GM10266 (cell line): Measurements from ENCODE around the gene EZH2.

ENCODE experiments used
- DNase-seq: peaks from one replicate; pipeline ENCODE4 v3.0.0; 2012; ENCODE audit errors: extremely low spot score
- TF ChIP-seq, protein P1 (sequence below): IDR thresholded peaks from 2 replicates; pipeline ENCODE4 v1.5.1; 2012; ENCODE audit warnings: mild to moderate bottlenecking, low read depth; ENCODE audit not compliant: control insufficient read depth, insufficient read depth; ENCODE audit errors: missing control alignments

EZH2 gene

DNA sequence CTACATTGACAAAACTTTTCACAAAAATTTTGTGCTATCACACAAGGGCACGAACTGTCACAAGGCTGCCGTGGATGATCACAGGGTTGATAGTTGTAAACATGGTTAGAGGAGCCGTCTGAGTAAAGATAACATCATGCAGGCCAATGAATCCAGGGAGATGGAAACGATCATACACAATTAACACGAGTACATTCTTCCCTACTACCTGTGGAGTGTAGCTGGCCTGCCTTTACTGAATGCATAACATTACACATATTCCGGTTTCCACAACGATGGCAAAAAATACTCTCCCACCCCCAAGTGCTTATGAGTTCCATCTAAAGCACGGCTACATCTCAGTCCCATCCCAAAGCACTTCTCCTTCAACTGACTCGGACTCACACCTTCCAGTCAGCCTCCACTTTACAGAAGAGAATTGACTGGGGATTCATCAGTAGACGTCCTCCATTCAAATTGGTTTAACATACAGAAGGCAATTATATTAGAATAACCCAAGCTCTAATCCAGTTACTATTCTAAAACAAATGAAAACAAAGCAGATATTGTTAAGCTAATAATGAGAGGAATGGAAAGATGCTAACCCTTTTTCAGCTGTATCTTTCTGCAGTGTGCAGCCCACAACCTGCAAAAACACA is 69.0 kb downstream of the EZH2 start:
- TF ChIP-seq, protein P1, sequence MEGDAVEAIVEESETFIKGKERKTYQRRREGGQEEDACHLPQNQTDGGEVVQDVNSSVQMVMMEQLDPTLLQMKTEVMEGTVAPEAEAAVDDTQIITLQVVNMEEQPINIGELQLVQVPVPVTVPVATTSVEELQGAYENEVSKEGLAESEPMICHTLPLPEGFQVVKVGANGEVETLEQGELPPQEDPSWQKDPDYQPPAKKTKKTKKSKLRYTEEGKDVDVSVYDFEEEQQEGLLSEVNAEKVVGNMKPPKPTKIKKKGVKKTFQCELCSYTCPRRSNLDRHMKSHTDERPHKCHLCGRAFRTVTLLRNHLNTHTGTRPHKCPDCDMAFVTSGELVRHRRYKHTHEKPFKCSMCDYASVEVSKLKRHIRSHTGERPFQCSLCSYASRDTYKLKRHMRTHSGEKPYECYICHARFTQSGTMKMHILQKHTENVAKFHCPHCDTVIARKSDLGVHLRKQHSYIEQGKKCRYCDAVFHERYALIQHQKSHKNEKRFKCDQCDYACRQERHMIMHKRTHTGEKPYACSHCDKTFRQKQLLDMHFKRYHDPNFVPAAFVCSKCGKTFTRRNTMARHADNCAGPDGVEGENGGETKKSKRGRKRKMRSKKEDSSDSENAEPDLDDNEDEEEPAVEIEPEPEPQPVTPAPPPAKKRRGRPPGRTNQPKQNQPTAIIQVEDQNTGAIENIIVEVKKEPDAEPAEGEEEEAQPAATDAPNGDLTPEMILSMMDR: no peak
- DNase-seq: no peak

DNA sequence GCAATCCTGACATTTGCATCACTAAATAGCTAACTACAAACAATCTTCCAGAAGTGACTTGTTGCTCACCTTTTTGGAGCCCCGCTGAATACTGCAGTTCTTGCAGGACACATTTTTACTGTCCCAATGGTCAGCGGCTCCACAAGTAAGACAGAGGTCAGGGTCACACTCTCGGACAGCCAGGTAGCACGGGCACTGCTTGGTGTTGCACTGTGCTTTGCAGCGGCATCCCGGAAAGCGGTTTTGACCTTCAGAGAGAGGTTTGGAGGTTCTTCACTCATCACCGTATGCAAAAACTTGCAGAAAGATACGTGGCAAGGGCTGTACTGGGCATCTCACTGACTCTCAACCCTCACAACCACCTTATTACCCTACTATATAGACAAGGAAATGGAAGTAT is 70.2 kb downstream of the EZH2 start:
- TF ChIP-seq, protein P1: no peak
- no peak for DNase-seq

DNA sequence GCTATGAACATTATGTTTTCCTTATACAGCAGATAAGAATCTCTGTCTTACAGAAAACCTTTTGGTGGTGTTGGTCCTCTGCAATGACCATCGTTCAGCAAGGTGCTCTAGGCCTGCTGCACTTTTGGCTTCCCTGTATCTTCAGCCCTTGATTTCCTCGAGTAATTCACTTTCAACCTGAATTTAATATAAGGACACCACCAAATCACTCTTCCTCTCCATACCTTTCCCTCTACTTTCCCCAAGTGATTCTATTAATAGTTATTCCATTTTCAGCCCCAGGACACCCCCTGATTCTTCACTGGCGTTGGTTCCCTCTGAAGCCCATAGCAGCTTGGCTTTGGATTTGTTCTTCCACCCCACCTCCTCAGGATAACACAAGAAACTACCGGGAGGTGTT is 72.2 kb downstream of the EZH2 start:
- no peak for DNase-seq
- TF ChIP-seq, protein P1: no peak

DNA sequence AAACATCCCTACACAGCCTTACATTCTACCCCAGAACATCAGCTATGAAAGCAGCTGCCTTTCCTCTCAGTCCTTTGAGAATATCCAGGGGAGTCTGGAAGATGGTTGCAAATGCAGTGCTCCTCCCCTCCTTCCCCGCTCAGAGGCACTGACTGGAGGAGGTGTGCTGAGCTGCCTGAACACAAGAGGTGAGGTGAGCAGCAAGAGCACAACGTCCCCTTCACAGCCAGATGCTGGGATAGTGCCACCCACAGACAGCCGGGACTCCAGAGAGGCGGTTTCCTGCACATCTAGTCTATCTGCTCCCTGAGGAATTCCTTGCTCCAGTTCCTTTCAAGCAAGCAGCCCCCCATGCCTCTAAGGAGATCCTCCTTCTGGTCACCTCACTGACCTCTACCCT is 74.2 kb downstream of the EZH2 start:
- no peak for DNase-seq
- TF ChIP-seq, protein P1: no peak

DNA sequence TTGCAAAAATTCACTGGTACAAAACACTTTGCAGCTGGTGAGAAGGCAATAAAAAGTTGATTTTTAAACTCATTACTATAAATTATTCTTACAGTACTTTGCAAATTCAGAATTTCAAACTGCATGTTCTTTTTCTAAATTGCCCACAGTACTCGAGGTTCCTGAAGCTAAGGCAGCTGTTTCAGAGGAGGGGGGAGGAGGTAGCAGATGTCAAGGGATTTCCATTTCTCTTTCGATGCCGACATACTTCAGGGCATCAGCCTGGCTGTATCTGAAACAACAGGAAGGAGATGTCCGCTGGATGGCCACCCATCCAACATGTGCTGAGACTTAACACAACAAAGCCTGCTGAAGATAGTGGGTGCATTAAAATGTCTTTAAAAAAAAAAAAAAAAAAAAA is 76.7 kb downstream of the EZH2 start:
- TF ChIP-seq, protein P1: no peak
- DNase-seq: no peak

DNA sequence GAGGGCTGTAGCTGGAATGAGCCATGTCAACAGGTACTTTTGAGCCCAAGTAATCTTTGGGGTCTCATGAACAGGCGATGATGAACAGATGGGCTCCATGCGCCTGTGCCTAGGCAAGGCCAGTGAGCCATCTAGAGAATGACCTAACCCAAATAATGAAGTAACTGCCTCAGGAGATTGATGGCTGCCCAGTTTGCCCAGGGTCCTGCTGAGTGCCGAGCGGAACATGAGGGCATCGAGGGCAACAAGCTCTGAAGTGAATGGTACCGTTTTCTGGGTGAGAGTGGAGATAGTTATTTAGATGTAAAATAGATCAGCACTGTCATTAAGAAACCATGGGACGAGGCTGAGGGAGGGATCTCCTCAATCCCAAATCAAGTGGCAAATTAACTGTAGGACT is 77.9 kb downstream of the EZH2 start:
- DNase-seq: no peak
- TF ChIP-seq, protein P1: no peak

DNA sequence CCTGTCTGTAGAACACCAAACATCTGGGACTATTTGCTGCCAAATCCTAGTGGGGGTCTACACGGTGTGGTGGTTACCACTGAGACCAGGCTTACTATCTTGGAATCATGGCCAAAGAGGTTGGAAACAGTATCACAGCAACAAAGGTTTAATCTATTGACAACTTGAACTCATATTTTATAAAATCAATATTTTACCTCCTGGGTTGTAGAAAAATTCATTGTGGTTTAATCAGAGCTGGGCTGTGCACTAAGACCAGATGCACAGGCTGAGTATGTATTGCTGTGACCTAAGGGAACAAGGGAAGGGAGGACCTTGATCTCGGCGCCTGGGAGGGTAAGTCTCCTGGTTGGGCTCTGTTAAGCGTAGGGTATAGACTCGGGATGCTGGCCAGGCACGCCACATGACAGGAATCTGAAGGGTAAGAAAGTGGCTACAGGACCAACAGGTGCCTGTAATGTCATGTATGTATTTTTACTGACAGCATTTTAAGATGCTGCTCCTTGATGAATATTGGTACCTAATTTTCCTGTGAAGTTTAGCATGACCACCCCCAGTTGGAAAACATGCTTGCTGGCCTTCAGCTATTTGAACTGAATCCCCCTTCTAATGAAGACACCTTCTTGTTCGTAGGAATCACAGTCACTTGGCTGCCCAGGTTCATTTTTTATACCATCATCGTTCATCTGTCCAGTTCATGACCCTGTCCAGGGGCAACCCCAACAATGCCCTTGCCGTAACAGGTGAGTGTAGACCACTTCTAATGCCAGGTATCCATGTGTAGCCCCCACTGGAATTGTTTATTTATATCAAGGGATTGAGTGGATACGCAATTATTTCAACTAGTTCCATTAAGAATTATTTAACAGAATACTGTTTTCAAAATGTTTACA is 79.5 kb downstream of the EZH2 start:
- no peak for DNase-seq
- TF ChIP-seq, protein P1: no peak
